ENCODE results near the gene UST.

- TF ChIP-seq CTCF (IDR thresholded peaks at IDR 0.05) (no peak), EP300 (IDR thresholded peaks at IDR 0.05; ENCODE audit: low read depth) (no peak)
These were observed 53.7 kb downstream of the UST start for GRCh38 chr6:148800536-148800935.
